SU-DHL-6 (cell line): Measurements from ENCODE around the gene TXNL4B.

Source experiments
- H2AFZ ChIP-seq: fragments of 200-600 bp; sonication (generic); 2 replicates; pipeline ENCODE4 v1.6.1; 2014; ENCODE audit warnings: low read depth, mild to moderate bottlenecking, moderate library complexity, mixed read lengths, antibody characterized with exemption, low read length; ENCODE audit not compliant: severe bottlenecking
- H3F3A ChIP-seq: fragments of 200-600 bp; shearing (Covaris generic); 2 replicates; pipeline ENCODE4 v1.6.0; 2016; ENCODE audit warnings: antibody characterized with exemption, mild to moderate bottlenecking; ENCODE audit not compliant: insufficient read depth
- H3K27ac ChIP-seq: fragments of 200-600 bp; sonication (generic); 2 replicates; pipeline ENCODE4 v1.5.1; 2016; ENCODE audit warnings: low read depth, mild to moderate bottlenecking, low read length, moderate library complexity, mixed read lengths
- H3K27me3 ChIP-seq: fragments of 200-600 bp; sonication (generic), shearing (Covaris generic); 2 replicates; pipeline ENCODE4 v1.6.0; 2014; ENCODE audit warnings: mild to moderate bottlenecking, low read length
- H3K36me3 ChIP-seq: fragments of 200-600 bp; sonication (generic); 2 replicates; pipeline ENCODE4 v1.6.1; 2014; ENCODE audit warnings: mild to moderate bottlenecking, low read length, mixed read lengths
- H3K4me2 ChIP-seq: fragments of 300-600, 200-600 bp; shearing (Covaris generic), sonication (generic); 2 replicates; pipeline ENCODE4 v1.6.0; 2014; ENCODE audit warnings: low read length, low read depth, mild to moderate bottlenecking; ENCODE audit not compliant: poor library complexity, severe bottlenecking
- H3K4me3 ChIP-seq: fragments of 200-600 bp; sonication (generic); 2 replicates; pipeline ENCODE4 v1.5.1; 2014; ENCODE audit warnings: antibody characterized with exemption, low read length, mild to moderate bottlenecking, mixed read lengths; ENCODE audit not compliant: insufficient read depth, poor library complexity, severe bottlenecking
- H3K79me2 ChIP-seq: fragments of 200-600 bp; sonication (generic); 2 replicates; pipeline ENCODE4 v1.6.1; 2014; ENCODE audit warnings: mild to moderate bottlenecking, low read length, moderate library complexity; ENCODE audit not compliant: insufficient read depth
- H3K9ac ChIP-seq: fragments of 200-600 bp; sonication (generic); 2 replicates; pipeline ENCODE4 v1.7.0; 2014; ENCODE audit warnings: mild to moderate bottlenecking, low read length
- H3K9me2 ChIP-seq: fragments of 200-600 bp; sonication (generic); replicated peaks from 2 replicates; pipeline ENCODE4 v1.6.1; 2014; ENCODE audit warnings: low read length; ENCODE audit not compliant: insufficient read depth
- H3K9me3 ChIP-seq: fragments of 200-600 bp; sonication (generic); 2 replicates; pipeline ENCODE4 v1.6.1; 2014; ENCODE audit warnings: low read length, mixed read lengths; ENCODE audit not compliant: insufficient read depth
- H4K20me1 ChIP-seq: fragments of 200-600 bp; sonication (generic); 2 replicates; pipeline ENCODE4 v1.6.1; 2014; ENCODE audit warnings: low read depth, mild to moderate bottlenecking, antibody characterized with exemption, low read length, moderate library complexity, mixed read lengths
- CTCF ChIP-seq: fragments of 200-600 bp; sonication (generic); IDR thresholded peaks from one replicate; pipeline ENCODE4 v1.5.1; 2017; ENCODE audit warnings: antibody characterized with exemption, mild to moderate bottlenecking, low read length, moderate library complexity; ENCODE audit not compliant: insufficient read depth, poor library complexity, severe bottlenecking
- EZH2phosphoT487 ChIP-seq: fragments of 200-600 bp; sonication (generic), shearing (Covaris generic); conservative IDR thresholded peaks from 2 replicates; pipeline ENCODE4 v1.6.1; 2018; ENCODE audit warnings: mild to moderate bottlenecking, antibody characterized with exemption, low read length, moderate library complexity, mixed read lengths

TXNL4B gene

GRCh38 chr16:72120026-72120425 is 26.6 kb upstream of the TXNL4B start:
- Histone ChIP-seq H3K4me3 (no peak overlapping the region), H3K9me2 (no peaks in the 10 kb centered on the region), H3K79me2 (no peaks in the 10 kb centered on the region), H3K27me3 (no peaks in the 10 kb centered on the region), H3K36me3 (no peaks in the 10 kb centered on the region), H3K27ac (no peak overlapping the region), H3K9ac (no peak overlapping the region), H3K9me3 (no peaks in the 10 kb centered on the region), H3F3A (no peaks in the 10 kb centered on the region), H3K4me2 (no peak overlapping the region), H2AFZ (no peak overlapping the region), H4K20me1 (no peaks in the 10 kb centered on the region)
- TF ChIP-seq CTCF (no peak), EZH2phosphoT487 (no peak)

- H3F3A ChIP-seq = no peaks in the 10 kb centered on the region
- TF ChIP-seq EZH2phosphoT487 = no peak
- TF ChIP-seq CTCF = no peak
- H3K27ac ChIP-seq = no peak overlapping the region
- H3K9me3 ChIP-seq = no peaks in the 10 kb centered on the region
- no peak overlapping the region for H3K4me2 ChIP-seq
- no peaks in the 10 kb centered on the region for H4K20me1 ChIP-seq
- H3K79me2 ChIP-seq = no peaks in the 10 kb centered on the region
- no peak overlapping the region for H2AFZ ChIP-seq
- H3K27me3 ChIP-seq = no peaks in the 10 kb centered on the region
- H3K4me3 ChIP-seq = no peak overlapping the region
- H3K36me3 ChIP-seq = 0 out of 2 replicates have a peak, but pooled peaks cover 2% of the 10 kb centered on the region
- H3K9me2 ChIP-seq = no peaks in the 10 kb centered on the region
- no peak overlapping the region for H3K9ac ChIP-seq
Observed at GRCh38 chr16:72113616-72113945, 20.2 kb upstream of the TXNL4B start.

- Histone ChIP-seq H3K4me2 (no peak overlapping the region), H3K9ac (no peak overlapping the region), H3K9me2 (no peaks in the 10 kb centered on the region), H3F3A (no peaks in the 10 kb centered on the region), H4K20me1 (no peaks in the 10 kb centered on the region), H3K27ac (no peak overlapping the region), H2AFZ (no peak overlapping the region), H3K9me3 (no peaks in the 10 kb centered on the region), H3K79me2 (no peaks in the 10 kb centered on the region), H3K4me3 (no peak overlapping the region), H3K36me3 (peaks cover 2% of the 10 kb centered on the region; the same call in 1 of the 2 replicates), H3K27me3 (no peaks in the 10 kb centered on the region)
- TF ChIP-seq EZH2phosphoT487 (no peak), CTCF (no peak)
Observed at GRCh38 chr16:72112906-72113615, 19.6 kb upstream of the TXNL4B start.
